Subcutaneous adipose tissue (tissue), 4 donors: ENCODE results near the gene FNIP1. TPM values are rescaled to one million over a fixed set of nuclear protein-coding genes. Genes with fewer than 3 reads are reported as not detected.

Experiments
- CTCF ChIP-seq: fragments of 450-650 bp; IDR thresholded peaks from one replicate; pipeline ENCODE4 v1.5.1; 2016; ENCODE audit warnings: low read depth, mild to moderate bottlenecking, control low read depth, antibody characterized with exemption, moderate library complexity
- total RNA-seq, 4 donors: library from RNA; depleted of rRNA; stranded (reverse); fragments of >200 nt; gene quantifications; one replicate each; pipeline ENCODE4 v1.1.0, GENCODE V29; 2016

Gene FNIP1
- total RNA-seq, 4 donors from 2014 or later = 47.3 to 90.8 (median 73.8) TPM

GRCh38 chr5:131783874-131784273, 12.9 kb downstream of the FNIP1 start:
- no peak for TF ChIP-seq CTCF

GRCh38 chr5:131783357-131783756, 13.5 kb downstream of the FNIP1 start:
- TF ChIP-seq CTCF = no peak

- no peak for TF ChIP-seq CTCF
Measured at GRCh38 chr5:131782717-131783116, 14.1 kb downstream of the FNIP1 start.

GRCh38 chr5:131776450-131776849, 20.4 kb downstream of the FNIP1 start:
- no peak for TF ChIP-seq CTCF

- no peak for TF ChIP-seq CTCF
Measured at GRCh38 chr5:131774652-131775367, 22.0 kb downstream of the FNIP1 start.

GRCh38 chr5:131773805-131774204, 23.0 kb downstream of the FNIP1 start:
- TF ChIP-seq CTCF = no peak

- no peak for TF ChIP-seq CTCF
Measured at GRCh38 chr5:131771692-131772091, 25.1 kb downstream of the FNIP1 start.
